Measurements from ENCODE around the gene EFCAB6.

EFCAB6 gene, protein sequence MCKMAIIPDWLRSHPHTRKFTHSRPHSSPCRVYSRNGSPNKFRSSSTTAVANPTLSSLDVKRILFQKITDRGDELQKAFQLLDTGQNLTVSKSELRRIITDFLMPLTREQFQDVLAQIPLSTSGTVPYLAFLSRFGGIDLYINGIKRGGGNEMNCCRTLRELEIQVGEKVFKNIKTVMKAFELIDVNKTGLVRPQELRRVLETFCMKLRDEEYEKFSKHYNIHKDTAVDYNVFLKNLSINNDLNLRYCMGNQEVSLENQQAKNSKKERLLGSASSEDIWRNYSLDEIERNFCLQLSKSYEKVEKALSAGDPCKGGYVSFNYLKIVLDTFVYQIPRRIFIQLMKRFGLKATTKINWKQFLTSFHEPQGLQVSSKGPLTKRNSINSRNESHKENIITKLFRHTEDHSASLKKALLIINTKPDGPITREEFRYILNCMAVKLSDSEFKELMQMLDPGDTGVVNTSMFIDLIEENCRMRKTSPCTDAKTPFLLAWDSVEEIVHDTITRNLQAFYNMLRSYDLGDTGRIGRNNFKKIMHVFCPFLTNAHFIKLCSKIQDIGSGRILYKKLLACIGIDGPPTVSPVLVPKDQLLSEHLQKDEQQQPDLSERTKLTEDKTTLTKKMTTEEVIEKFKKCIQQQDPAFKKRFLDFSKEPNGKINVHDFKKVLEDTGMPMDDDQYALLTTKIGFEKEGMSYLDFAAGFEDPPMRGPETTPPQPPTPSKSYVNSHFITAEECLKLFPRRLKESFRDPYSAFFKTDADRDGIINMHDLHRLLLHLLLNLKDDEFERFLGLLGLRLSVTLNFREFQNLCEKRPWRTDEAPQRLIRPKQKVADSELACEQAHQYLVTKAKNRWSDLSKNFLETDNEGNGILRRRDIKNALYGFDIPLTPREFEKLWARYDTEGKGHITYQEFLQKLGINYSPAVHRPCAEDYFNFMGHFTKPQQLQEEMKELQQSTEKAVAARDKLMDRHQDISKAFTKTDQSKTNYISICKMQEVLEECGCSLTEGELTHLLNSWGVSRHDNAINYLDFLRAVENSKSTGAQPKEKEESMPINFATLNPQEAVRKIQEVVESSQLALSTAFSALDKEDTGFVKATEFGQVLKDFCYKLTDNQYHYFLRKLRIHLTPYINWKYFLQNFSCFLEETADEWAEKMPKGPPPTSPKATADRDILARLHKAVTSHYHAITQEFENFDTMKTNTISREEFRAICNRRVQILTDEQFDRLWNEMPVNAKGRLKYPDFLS (N-terminal part only)

GRCh38 chr22:43812149-43812842 is at the start of gene EFCAB6:
Gene EFCAB6, minus strand, starts transcription at chr22:43812305. Its CDS starts 29,987 bp downstream, at chr22:43782318.
- peak in 50 of 51 donors; percentile 31 to 95 (median 88) for DNase-seq

- peak in 4 of 51 donors; percentile 7 to 27 (median 18) for DNase-seq
These were observed 49.4 kb upstream of the EFCAB6 start for GRCh38 chr22:43861529-43861928.

GRCh38 chr22:43860831-43861230 is 48.7 kb upstream of the EFCAB6 start:
- DNase-seq, result no peak

GRCh38 chr22:43860126-43860525 is 48.0 kb upstream of the EFCAB6 start:
- DNase-seq, result no peak

DNA sequence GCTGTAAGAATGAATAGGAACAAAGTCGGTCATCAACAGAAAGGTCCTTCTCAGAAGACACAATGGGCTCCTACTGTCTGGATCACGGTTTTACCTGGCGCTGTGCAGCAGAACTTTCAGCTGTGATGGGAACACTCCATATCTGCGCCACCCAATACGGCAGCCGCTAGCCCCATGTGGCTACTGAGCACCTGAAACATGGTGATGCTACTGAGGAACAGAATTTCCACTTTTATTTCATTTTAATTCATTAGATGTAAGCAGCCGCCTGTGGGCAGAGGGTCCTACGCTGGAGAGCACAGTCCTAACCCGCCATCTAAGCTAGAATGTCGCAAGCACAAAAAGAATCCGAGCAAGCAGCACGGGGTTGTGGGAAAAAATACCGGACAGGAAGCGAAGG is 47.5 kb upstream of the EFCAB6 start:
- no peak for DNase-seq

GRCh38 chr22:43859176-43859575 is 47.1 kb upstream of the EFCAB6 start:
- no peak for DNase-seq

DNA sequence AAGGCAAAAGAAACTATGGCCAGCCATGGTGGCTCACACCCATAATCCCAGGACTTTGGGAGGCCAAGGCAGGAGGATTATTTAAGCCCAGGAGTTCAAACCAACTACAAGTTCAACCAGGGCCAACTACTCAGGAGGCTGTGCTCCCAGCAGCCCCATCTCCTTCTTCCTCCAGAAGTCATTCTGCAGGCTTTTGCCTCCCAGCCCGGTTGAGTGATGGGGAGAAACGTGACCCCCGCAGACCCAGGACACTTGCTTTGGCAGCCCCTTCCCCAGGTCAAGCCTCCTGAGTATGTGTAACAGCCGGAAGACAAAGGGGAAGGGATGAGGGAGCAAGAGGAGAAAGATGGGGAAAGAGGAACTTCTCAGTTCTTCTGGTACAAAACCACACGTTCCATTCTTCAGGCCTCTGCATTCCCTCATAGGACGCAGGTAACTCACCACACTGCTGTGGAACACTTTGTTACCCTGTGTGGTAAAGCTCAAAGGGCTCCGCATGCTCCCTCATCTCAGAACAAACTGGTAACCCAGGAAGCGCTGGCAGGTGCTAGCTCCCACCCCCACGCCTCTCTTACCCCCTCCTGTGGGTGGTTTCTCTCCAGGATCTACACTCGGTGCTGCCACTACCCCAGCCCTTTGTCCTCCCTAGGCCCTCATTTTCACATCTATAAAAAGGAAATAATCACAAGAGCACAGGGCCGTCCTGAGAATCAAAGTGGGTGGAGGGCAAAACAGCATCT is 46.2 kb upstream of the EFCAB6 start:
- no peak for DNase-seq

- no peak for DNase-seq
These were observed 45.3 kb upstream of the EFCAB6 start for GRCh38 chr22:43857367-43857766.

- no peak for DNase-seq
These were observed 43.3 kb upstream of the EFCAB6 start for GRCh38 chr22:43855431-43855830.

- DNase-seq, result no peak
These were observed 42.7 kb upstream of the EFCAB6 start for GRCh38 chr22:43854786-43855271.

- no peak for DNase-seq
These were observed 42.1 kb upstream of the EFCAB6 start for GRCh38 chr22:43854121-43854785.

DNA sequence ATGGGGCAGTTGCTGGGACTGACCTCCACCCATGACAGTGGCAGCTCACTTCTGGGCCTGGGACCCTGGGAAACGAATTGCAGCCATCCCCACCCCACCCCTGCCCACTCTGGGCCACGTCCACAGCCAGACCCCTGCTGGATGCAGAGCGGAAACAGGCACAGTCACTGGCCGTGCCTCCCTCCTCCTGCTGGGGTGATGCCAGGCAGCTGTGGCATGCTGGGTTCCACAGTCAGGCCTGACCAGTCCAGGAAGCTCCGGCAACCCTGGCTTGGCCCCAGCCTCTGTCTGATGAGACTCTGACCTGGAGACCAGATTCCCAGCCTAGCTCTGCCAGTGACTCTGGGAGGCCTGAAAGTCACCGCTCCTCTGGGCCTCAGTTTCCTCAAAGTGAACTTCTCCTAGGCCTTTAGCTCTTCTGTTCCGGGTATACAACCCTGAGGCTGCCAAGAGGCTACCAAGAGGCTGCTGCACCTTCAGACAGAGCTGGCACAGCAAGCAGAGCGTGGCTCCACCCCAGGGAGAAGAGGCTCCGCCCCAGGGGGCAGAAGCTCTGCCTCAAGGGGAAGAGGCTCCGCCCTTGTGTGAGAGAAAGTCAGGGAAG is 41.3 kb upstream of the EFCAB6 start:
- peak in 1 of 51 donors; percentile 13 for DNase-seq

- peak in 5 of 51 donors; percentile 4 to 23 (median 15) for DNase-seq
These were observed 40.6 kb upstream of the EFCAB6 start for GRCh38 chr22:43852573-43853327.

GRCh38 chr22:43851979-43852307 is 39.8 kb upstream of the EFCAB6 start:
- no peak for DNase-seq

- DNase-seq, result no peak
These were observed 39.2 kb upstream of the EFCAB6 start for GRCh38 chr22:43851058-43851978.

DNA sequence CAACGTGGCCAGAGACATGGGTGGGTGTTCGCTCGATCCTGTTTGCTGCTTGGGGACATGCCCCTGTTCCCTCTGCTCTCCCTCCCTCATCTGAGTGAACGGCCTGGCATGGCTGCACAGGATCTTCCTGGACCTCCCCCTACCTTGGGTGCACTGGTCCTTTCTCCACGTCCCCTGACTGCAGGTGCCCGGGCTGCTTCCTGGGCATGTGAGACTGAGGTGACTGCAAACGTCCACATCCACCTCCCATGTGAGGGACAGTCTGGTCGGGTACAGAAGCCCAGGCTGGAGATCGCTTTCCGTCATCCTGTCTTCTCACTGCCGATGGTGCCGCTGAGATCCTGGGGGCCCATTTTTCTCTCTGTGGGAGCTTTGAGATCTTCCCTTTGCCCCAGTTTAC is 38.4 kb upstream of the EFCAB6 start:
- DNase-seq, result no peak

DNA sequence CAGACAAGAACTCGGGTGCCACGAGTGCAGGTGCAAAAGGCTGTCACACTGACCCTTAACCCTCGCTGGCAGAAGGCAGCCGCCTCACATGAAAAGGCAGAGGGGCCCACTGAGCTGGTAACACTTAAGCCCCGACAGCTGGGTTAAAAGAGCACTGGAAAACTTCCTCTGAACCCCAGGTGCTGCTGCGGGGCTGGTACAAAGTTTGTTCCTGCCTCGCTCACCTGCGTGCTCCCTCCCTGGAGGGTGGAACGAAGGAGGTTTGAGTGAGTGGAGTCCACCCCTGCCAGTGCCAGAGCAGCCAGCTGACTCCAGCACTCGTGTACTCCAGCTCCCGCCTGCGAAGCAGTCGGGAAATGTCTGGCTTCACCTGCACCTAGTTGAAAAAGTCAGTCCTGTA is 37.6 kb upstream of the EFCAB6 start:
- DNase-seq, result no peak
